ENCODE measurements around the gene TMEM109.

DNA sequence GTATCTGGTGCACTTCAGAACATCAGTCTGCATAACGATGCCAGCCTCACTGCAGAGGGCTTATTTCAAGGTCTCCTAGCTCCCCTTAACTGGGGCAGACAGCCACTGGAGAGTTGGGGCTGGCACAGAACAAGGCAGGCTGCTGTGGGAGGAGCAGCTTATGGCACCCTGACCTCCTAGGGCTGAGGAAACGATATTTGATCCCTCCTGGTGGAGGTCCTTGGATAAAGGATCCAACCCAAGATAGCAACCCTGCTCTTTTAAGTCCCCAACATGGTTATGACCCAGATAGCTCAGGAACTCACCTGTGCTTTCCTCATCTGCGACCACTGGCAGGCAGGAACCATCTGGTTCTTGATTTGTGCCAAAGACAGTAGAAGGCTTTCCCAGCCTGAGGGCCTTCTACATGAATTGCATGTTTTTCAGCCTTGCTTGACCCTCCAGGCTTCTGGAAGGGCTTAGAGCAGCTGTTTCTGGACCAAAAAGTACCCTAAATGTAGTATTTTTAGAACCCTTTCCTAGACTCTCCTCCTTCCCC, 2.8 kb downstream of the TMEM109 start:
- TF ChIP-seq, protein P1, sequence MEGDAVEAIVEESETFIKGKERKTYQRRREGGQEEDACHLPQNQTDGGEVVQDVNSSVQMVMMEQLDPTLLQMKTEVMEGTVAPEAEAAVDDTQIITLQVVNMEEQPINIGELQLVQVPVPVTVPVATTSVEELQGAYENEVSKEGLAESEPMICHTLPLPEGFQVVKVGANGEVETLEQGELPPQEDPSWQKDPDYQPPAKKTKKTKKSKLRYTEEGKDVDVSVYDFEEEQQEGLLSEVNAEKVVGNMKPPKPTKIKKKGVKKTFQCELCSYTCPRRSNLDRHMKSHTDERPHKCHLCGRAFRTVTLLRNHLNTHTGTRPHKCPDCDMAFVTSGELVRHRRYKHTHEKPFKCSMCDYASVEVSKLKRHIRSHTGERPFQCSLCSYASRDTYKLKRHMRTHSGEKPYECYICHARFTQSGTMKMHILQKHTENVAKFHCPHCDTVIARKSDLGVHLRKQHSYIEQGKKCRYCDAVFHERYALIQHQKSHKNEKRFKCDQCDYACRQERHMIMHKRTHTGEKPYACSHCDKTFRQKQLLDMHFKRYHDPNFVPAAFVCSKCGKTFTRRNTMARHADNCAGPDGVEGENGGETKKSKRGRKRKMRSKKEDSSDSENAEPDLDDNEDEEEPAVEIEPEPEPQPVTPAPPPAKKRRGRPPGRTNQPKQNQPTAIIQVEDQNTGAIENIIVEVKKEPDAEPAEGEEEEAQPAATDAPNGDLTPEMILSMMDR (conservative IDR thresholded peaks at IDR 0.05 in 1 of 2, IDR thresholded peaks at IDR 0.05 in 1 of 2; ENCODE audit: extremely low read depth in 1 of 2, insufficient read depth in 1 of 2, low read depth in 1 of 2, low read length in 2 of 2) = no peak
- TF ChIP-seq EZH2 (IDR thresholded peaks at IDR 0.05; ENCODE audit: borderline replicate concordance, low read length) = no peak
